ENCODE measurements around the gene PCSK2. TPM values are rescaled to one million over a fixed set of nuclear protein-coding genes. Genes with fewer than 3 reads are reported as not detected.
A peak's percentile ranks its signal among the peaks of the same experiment; 100 is the strongest.

Gene PCSK2
- polyA plus RNA-seq, 3 donors: not detected

GRCh38 chr20:17495826-17496225 lies 269.0 kb downstream of the PCSK2 start:
- Histone ChIP-seq H4K20me1 (ENCODE audit: insufficient read depth, low read length) (no peaks in the 10 kb centered on the region), H3K36me3 (replicated peaks in 1 of 2; ENCODE audit: control insufficient read depth in 1 of 2, insufficient read depth in 2 of 2, low read length in 2 of 2) (no peaks in the 10 kb centered on the region), H3K4me3 (replicated peaks in 1 of 3; ENCODE audit: low read depth in 2 of 3, low read length in 3 of 3) (no peak overlapping the region), H3K27ac (ENCODE audit: low read depth in 1 of 2, low read length in 2 of 2) (no peak overlapping the region), H3K79me2 (ENCODE audit: insufficient read depth, low read length) (no peaks in the 10 kb centered on the region), H3K9ac (ENCODE audit: insufficient read depth, low read length, poor library complexity, severe bottlenecking) (no peak overlapping the region), H2AFZ (ENCODE audit: insufficient read depth, low read depth, low read length, poor library complexity, severe bottlenecking) (no peak overlapping the region), H3K9me3 (replicated peaks in 1 of 2; ENCODE audit: control insufficient read depth in 1 of 2, insufficient read depth in 1 of 2, low read length in 2 of 2) (no peaks in the 10 kb centered on the region), H3K27me3 (ENCODE audit: control insufficient read depth in 2 of 2, insufficient read depth in 2 of 2, low read length in 2 of 2) (no peaks in the 10 kb centered on the region), H3K4me2 (replicated peaks; ENCODE audit: extremely low read depth, low read length, poor library complexity, severe bottlenecking) (no peak overlapping the region), H3K4me1 (ENCODE audit: control insufficient read depth in 1 of 2, insufficient read depth in 2 of 2, low read length in 2 of 2) (no peaks in the 10 kb centered on the region)
- no peaks in the 10 kb centered on the region for H3K4me1 Mint-ChIP-seq
- H3K27me3 Mint-ChIP-seq (ENCODE audit: low read depth in 3 of 3): peaks cover 0 to 7% (median 6%) of the 10 kb centered on the region in 3 donors
- H3K9me3 Mint-ChIP-seq: no peaks in the 10 kb centered on the region
- no peak overlapping the region for H3K4me3 Mint-ChIP-seq
- no peak for TF ChIP-seq CTCF (IDR thresholded peaks at IDR 0.05)
- intact Hi-C loops (cut with micrococcal nuclease): no loop called here
- 96% methylated on average over 9 of the region's 9 CpGs for WGBS (ENCODE audit: insufficient coverage)
- H3K27ac Mint-ChIP-seq: no peak overlapping the region
- H3K36me3 Mint-ChIP-seq: no peaks in the 10 kb centered on the region
- DNase-seq: no peak

GRCh38 chr20:17497821-17498580 lies 271.2 kb downstream of the PCSK2 start:
- Histone ChIP-seq H3K4me3 (replicated peaks in 1 of 3; ENCODE audit: low read depth in 2 of 3, low read length in 3 of 3) (no peak overlapping the region), H3K27me3 (ENCODE audit: control insufficient read depth in 2 of 2, insufficient read depth in 2 of 2, low read length in 2 of 2) (no peaks in the 10 kb centered on the region), H3K9ac (ENCODE audit: insufficient read depth, low read length, poor library complexity, severe bottlenecking) (no peak overlapping the region), H3K9me3 (replicated peaks in 1 of 2; ENCODE audit: control insufficient read depth in 1 of 2, insufficient read depth in 1 of 2, low read length in 2 of 2) (no peaks in the 10 kb centered on the region), H2AFZ (ENCODE audit: insufficient read depth, low read depth, low read length, poor library complexity, severe bottlenecking) (no peak overlapping the region), H3K4me1 (ENCODE audit: control insufficient read depth in 1 of 2, insufficient read depth in 2 of 2, low read length in 2 of 2) (no peaks in the 10 kb centered on the region), H3K36me3 (replicated peaks in 1 of 2; ENCODE audit: control insufficient read depth in 1 of 2, insufficient read depth in 2 of 2, low read length in 2 of 2) (no peaks in the 10 kb centered on the region), H4K20me1 (ENCODE audit: insufficient read depth, low read length) (no peaks in the 10 kb centered on the region), H3K4me2 (replicated peaks; ENCODE audit: extremely low read depth, low read length, poor library complexity, severe bottlenecking) (no peak overlapping the region), H3K27ac (ENCODE audit: low read depth in 1 of 2, low read length in 2 of 2) (no peak overlapping the region), H3K79me2 (ENCODE audit: insufficient read depth, low read length) (no peaks in the 10 kb centered on the region)
- intact Hi-C loops (cut with micrococcal nuclease): no loop called here
- peaks cover 2 to 10% (median 6%) of the 10 kb centered on the region in 3 donors for H3K27me3 Mint-ChIP-seq (ENCODE audit: low read depth in 3 of 3)
- H3K4me1 Mint-ChIP-seq: no peaks in the 10 kb centered on the region
- H3K9me3 Mint-ChIP-seq: no peaks in the 10 kb centered on the region
- TF ChIP-seq CTCF (IDR thresholded peaks at IDR 0.05): no peak
- no peaks in the 10 kb centered on the region for H3K36me3 Mint-ChIP-seq
- peak overlapping the region in 1 of 7 donors; percentile 13 for H3K27ac Mint-ChIP-seq
- WGBS (ENCODE audit: insufficient coverage): 86% methylated on average over 4 of the region's 11 CpGs
- DNase-seq: no peak
- H3K4me3 Mint-ChIP-seq: no peak overlapping the region

Measured in CD14-positive monocyte (primary cell).